Astrocyte of the cerebellum (primary cell): ENCODE data around the gene SFXN2.

Source experiments
- DNase-seq: peaks from one replicate; pipeline ENCODE4 v3.0.0-alpha.2; 2011; ENCODE audit warnings: low read depth
- H3K4me3 ChIP-seq: 2 replicates; pipeline ENCODE4 v1.5.1; 2011; ENCODE audit warnings: mild to moderate bottlenecking, low read depth, low read length, moderate library complexity
- in situ Hi-C: cut with HindIII; loops from 2 replicates; pipeline ENCODE4 v1.10.0; 2017; ENCODE audit warnings: low sequenced_read_pairs
- TF ChIP-seq, protein P1 (sequence below): IDR thresholded peaks from 2 replicates; pipeline ENCODE4 v1.5.1; 2012; ENCODE audit warnings: low read length, low read depth, moderate library complexity, mild to moderate bottlenecking; ENCODE audit errors: missing control alignments

SFXN2 gene

DNA sequence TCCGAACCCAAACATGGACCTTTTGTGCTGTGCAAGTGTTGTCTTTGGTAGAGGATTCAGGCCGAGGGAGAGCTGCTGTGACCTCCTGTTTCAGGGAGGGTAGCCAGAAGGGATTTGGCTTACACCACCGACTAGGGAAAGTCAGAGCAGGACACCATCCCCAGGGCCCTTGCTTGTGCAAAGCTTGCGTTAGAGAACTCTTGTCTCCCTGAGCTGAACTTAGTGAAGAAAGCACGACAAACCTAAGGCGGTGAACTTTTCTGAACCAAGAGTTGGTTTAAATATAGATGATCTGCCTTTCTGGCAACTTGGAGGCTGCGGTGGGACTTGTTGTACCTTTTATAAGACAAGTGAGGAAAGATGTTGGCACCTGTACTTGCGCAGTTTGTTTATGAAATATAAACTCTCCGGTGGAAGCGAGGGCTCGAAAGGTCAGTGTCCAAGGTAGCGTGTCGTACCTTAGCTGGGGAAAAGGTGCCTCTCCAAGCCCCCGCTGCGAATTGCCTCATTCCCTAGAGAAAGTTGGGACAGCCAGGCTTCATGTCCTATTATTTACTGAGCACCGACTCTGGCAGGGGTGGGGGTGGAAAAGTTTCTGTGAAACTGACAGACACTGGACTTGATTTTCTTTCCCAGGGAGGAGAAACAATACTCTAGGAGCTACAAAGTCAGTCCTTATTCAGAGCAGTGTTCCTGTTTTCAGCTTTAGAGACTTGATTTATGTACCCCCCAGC is 60.9 kb downstream of the SFXN2 start:
- in situ Hi-C loops, result no loop called here
- no peak for DNase-seq
- H3K4me3 ChIP-seq, result no peak overlapping the region
- TF ChIP-seq, protein P1, sequence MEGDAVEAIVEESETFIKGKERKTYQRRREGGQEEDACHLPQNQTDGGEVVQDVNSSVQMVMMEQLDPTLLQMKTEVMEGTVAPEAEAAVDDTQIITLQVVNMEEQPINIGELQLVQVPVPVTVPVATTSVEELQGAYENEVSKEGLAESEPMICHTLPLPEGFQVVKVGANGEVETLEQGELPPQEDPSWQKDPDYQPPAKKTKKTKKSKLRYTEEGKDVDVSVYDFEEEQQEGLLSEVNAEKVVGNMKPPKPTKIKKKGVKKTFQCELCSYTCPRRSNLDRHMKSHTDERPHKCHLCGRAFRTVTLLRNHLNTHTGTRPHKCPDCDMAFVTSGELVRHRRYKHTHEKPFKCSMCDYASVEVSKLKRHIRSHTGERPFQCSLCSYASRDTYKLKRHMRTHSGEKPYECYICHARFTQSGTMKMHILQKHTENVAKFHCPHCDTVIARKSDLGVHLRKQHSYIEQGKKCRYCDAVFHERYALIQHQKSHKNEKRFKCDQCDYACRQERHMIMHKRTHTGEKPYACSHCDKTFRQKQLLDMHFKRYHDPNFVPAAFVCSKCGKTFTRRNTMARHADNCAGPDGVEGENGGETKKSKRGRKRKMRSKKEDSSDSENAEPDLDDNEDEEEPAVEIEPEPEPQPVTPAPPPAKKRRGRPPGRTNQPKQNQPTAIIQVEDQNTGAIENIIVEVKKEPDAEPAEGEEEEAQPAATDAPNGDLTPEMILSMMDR, result no peak

DNA sequence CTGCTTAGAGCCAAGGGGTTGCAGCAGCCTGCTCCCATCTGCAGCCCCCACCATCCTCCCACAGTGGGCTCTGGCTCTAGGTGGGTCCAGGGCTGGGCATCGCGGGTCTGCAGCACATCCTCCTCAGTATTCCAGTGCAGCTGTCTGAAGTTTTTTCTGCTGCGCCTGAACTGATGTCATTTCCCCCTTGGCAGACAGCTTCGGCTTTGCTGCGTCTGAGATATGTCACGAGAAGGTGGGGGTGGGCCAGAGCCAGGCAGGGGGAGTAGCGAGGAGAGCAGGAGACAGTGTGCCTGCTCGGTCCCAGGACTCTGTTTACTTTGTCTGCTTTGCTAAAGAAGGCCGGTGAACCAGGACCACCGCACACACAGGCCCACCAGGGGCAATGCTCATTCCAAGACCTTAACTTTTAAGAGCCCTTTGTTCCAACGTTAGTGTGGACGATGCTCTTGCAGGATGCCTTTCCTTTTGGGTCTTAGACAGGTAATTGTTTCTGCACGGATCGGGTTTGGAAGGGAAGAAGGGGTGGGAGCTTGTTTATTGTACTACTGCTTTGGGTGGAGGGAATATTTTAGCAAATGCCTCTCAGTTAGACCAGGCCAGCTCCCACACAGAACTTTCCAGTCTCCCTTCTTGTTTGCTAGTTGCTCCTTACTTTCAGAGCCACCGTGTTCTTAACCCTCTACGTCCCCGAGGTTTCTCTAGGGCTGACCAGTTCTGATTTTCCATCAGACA is 61.7 kb downstream of the SFXN2 start:
- H3K4me3 ChIP-seq, result peak overlapping the region; percentile 20
- peak; percentile 64 for DNase-seq
- in situ Hi-C loops, result no loop called here
- TF ChIP-seq, protein P1, result no peak

DNA sequence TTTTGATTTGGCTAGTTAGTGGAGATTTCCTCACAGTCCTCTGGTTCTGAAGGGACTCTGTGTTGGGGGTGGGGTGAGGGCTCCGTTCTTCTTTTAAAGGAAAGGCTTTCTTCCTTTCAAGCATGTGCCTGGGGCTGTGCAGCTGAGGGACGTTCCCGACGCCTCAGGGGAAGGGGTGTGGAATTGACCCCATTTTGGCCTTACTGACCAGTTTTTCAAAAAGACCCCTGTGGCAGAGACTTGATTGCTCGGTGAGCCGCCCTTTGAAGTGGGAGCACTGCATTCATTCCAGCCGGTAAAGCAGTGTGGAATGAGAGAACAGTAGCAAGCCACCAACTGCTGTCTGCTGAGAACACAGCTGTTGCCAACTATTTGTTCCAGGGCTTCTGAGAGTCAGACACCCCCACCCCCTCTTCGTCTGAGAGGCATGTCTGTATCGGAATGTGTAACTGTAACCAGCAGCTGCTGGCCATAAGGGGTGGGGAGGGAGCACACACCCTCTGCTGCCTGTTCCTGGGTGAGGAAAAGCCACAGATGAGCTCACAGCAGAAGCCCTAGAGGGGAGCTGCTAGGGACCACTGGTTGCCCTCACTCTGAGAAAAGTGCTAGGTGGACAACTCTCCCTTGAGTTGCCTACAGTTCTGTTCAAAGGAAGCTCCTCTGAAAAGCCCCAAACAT is 62.5 kb downstream of the SFXN2 start:
- in situ Hi-C loops, result no loop called here
- TF ChIP-seq, protein P1, result no peak
- peak; percentile 97 for DNase-seq
- H3K4me3 ChIP-seq, result peak overlapping the region; percentile 20

DNA sequence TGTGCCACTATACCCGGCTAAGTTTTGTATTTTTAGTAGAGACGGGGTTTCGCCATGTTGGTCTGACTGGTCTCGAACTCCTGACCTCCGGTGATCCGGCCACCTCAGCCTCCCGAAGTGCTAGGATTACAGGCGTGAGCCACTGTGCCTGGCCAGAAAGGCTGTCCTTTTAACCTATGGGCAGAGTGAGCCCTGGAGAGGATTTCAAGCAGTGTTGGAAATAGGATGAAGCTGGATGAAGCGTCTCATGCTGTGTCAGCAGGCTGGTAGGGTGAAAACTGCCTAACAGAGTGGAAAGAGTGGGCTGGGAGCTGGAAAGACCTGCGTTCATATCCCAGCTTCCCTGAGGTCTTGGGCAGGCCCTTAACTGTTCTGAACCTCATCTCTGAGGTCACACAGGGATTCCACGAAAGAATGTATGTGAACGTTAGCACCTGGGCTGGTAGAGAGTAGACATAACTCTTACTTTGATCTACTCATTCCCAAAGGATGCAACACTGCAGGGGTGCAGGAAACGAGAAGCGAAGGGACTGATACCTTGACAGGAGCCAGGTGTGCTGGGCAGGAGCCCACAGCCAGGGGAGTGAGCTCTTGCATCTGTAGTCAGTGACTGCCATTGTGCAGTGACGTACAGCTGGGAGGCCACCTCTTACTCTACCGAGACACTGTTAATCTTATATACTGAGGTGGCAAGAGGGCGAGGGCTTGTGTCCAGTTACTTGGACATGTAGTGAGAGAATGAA is 63.4 kb downstream of the SFXN2 start:
- no peak for DNase-seq
- TF ChIP-seq, protein P1, result no peak
- H3K4me3 ChIP-seq, result no peak overlapping the region
- in situ Hi-C loops, result no loop called here

DNA sequence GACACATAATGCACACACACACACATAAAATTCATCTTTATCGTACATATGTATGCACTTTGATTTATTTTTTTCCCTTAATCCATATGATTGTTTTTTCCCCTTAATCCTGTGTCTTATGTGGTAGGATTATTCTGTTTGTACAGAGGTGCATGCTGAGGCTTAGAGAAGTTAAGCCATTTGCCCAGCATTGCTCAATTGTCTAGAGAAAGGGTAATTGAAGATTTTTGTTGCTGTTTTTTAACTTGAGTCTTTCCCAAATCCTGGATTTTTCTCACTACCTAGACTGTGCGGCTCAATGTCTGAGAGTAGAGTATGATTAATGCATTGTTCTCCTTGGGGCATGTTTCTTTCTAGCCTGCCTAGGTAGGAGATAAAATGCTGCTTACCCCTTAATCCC is 64.3 kb downstream of the SFXN2 start:
- no peak for DNase-seq
- TF ChIP-seq, protein P1, result no peak
- in situ Hi-C loops, result no loop called here
- H3K4me3 ChIP-seq, result no peak overlapping the region

DNA sequence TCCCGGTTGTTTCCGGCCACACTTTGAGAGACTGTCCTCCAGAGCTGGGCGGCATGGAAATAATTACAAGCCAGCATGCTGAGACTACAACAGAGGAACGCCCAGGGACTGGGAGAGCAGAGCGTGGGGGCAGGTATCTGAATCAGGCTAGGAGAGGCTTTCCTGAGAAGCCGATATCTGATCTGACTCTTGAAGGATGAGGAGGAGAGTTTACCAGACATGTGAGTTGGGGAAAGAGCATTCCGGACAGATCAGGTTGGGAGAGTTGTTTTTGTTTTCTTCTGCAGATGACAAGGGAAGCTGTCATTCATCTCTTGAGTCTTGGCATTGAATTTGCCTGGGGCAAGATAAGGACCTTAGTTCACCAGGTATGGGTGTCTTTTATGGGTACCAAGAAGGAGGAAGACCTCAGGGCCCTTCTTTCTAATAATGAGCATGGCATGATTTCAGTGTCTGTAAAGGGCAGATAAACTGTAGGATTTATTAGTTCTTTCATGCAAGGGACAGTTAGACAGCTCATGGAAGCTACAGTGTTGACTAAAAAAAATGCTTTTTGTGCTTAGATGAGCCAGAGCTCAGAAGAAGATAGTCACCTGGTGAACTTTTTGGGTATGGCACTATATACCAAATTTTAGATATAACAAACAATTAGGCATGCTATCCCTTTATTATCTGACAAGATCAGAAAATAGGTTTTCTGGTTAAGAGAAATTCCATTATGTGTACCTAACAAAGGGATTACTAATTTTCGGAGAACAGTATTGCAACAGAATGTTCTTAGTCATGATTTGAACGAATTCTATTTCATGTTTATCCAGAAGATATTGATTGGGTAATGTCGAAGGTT is 65.5 kb downstream of the SFXN2 start:
- in situ Hi-C loops, result no loop called here
- TF ChIP-seq, protein P1, result no peak
- no peak overlapping the region for H3K4me3 ChIP-seq
- DNase-seq, result no peak
